ENCODE measurements around the gene SLC35B2. TPM values are rescaled to one million over a fixed set of nuclear protein-coding genes. Genes with fewer than 3 reads are reported as not detected.

Gene SLC35B2
- total and polyA plus RNA-seq, 2 experiments from 2014 or later, result 14.0 to 30.9 TPM

- peaks cover 56% of the 10 kb centered on the region for H3K4me1 Mint-ChIP-seq
- DNase-seq (ENCODE audit: low spot score), result no peak
- no peak overlapping the region for H2AFZ ChIP-seq
Measured at GRCh38 chr6:44230034-44230675, 27.2 kb downstream of the SLC35B2 start.

More at GRCh38 chr6:44230034-44230675, 27.2 kb downstream of the SLC35B2 start:
- Histone ChIP-seq H3F3A (replicated peaks; ENCODE audit: low read depth) (peaks cover 16% of the 10 kb centered on the region), H3K36me3 (ENCODE audit: insufficient read depth) (peaks cover 4% of the 10 kb centered on the region; the same call in 1 of the 2 replicates), H3K4me2 (no peak overlapping the region), H3K4me1 (ENCODE audit: insufficient read depth) (peaks cover 24% of the 10 kb centered on the region), H3K79me2 (replicated peaks; ENCODE audit: insufficient read depth) (peaks cover 30% of the 10 kb centered on the region), H3K27me3 (ENCODE audit: insufficient read depth) (no peaks in the 10 kb centered on the region), H3K27ac (ENCODE audit: low read depth) (no peak overlapping the region), H3K9me2 (ENCODE audit: insufficient read depth) (no peaks in the 10 kb centered on the region), H3K4me3 (no peak overlapping the region), H4K20me1 (replicated peaks; ENCODE audit: insufficient read depth) (peaks cover 32% of the 10 kb centered on the region)
- peaks cover 70% of the 10 kb centered on the region for H3K36me3 Mint-ChIP-seq (ENCODE audit: low read depth)
- 0 out of 2 replicates have a peak overlapping the region, but pooled peaks have one; percentile 62 for H3K27ac Mint-ChIP-seq
- H3K27me3 Mint-ChIP-seq (ENCODE audit: insufficient read depth, low read depth, poor library complexity), result peaks cover 24% of the 10 kb centered on the region
- H3K4me3 Mint-ChIP-seq, result no peak overlapping the region
- no peak for ATAC-seq
- TF ChIP-seq EZH2 (IDR thresholded peaks at IDR 0.05; ENCODE audit: low read depth, unreplicated experiment) (no peak), REST (IDR thresholded peaks at IDR 0.05; ENCODE audit: unreplicated experiment) (no peak), EZH2phosphoT487 (IDR thresholded peaks at IDR 0.05; ENCODE audit: unreplicated experiment) (no peak), ETS1 (IDR thresholded peaks at IDR 0.05) (no peak), CREB1 (CRISPR knock-in tag; IDR thresholded peaks at IDR 0.05; ENCODE audit: low read depth) (no peak), POLR2AphosphoS5 (IDR thresholded peaks at IDR 0.05; ENCODE audit: low read depth) (no peak)
- H3K9me3 Mint-ChIP-seq, result no peaks in the 10 kb centered on the region; the same call in 2 of the 3 replicates

Data from GM23338 (cell line).